Body of pancreas (tissue), 4 donors: ENCODE results near the gene YBEY.

Experiments
- CTCF ChIP-seq, 7 experiments: fragments of 450-650 bp in 4 of 7; fragments of 200-600 bp in 3 of 7; sonication (generic) in 3 of 7; IDR thresholded peaks; one replicate each; pipeline ENCODE4 v1.5.1; 2016 to 2019; ENCODE audit warnings: antibody characterized with exemption in 7 of 7
- POLR2A ChIP-seq, 3 donors: fragments of 450-650 bp; IDR thresholded peaks; one replicate each; pipeline ENCODE4 v1.6.1; 2016; ENCODE audit warnings: antibody characterized with exemption in 3 of 3, mild to moderate bottlenecking in 2 of 3

GRCh38 chr21:46327711-46328110 is 41.6 kb downstream of the YBEY start:
- no peak for TF ChIP-seq POLR2A (IDR thresholded peaks at IDR 0.05)
- no peak for TF ChIP-seq CTCF (IDR thresholded peaks at IDR 0.05)
